HG02884 (cell line): ENCODE results near the gene GP9.
"Not testable (repeated sequence)": the region's sequence is repeated elsewhere in the genome, so short reads cannot be mapped to it uniquely, and the experiment has no call there.

ENCODE experiments used
- ATAC-seq: cut with Tn5 transposase; IDR thresholded peaks from one replicate; pipeline ENCODE4 v1.9.1; 2021; ENCODE audit warnings: mild to moderate bottlenecking, moderate library complexity; ENCODE audit not compliant: unreplicated experiment

The GP9 gene

DNA sequence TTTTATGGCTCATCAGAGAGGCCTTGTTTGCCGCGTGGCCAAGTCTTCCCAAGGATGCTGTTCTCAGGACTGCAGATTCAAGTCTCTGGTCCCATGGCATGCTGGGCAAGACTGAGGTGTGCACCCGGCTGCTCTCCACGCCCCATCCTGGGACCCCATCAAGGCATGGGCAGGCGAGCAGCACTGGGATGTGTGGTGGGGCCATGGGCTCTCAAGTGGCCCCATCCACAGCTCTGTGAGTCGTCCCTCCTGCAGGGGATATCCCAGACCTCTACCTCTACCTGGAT lies 13.1 kb upstream of the GP9 start:
- no peak for ATAC-seq

- no peak for ATAC-seq
Measured at GRCh38 chr3:129050556-129051295, 9.9 kb upstream of the GP9 start.

DNA sequence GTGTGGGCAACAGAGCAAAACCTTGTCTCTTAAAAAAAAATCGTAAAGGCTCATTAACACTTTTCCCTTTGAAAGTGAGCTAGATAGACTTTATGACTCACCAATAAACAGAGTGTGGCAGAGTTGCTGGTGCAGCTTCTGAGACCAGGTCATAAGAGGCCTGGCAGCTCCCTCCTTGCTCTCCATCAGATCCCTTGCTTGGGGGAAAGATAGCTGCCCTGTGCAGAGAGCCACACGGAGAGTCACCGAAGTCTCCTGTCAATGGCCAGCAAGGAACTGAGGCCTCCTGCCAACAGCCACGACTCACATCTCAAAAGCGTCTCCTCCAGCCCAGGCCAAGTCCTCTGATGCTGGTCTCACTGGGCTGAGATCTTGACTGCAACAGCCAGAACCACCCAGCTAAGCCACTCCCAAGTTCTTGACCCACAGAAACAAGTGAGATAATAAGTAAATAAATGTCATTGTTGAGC lies 8.7 kb upstream of the GP9 start:
- ATAC-seq, result no peak

DNA sequence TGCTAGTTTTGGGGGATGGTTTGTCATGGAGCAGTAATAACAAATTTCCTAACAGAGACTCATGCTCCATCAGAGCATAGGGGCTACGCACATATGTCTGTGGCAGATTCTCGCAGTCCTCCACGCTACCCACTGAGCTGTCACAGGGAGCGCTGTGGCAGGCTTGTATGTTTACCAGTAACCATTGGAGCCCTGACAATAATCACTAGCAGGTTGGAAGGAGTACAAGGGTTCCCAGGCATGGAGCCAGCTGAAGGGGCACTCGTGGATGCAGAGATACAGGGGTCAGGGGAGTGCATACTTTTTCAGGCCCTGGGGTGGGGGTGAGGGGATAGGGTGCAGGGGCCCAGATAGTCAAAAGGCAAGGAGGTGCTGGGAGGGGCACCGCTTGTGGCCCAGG lies 7.9 kb upstream of the GP9 start:
- no peak for ATAC-seq

DNA sequence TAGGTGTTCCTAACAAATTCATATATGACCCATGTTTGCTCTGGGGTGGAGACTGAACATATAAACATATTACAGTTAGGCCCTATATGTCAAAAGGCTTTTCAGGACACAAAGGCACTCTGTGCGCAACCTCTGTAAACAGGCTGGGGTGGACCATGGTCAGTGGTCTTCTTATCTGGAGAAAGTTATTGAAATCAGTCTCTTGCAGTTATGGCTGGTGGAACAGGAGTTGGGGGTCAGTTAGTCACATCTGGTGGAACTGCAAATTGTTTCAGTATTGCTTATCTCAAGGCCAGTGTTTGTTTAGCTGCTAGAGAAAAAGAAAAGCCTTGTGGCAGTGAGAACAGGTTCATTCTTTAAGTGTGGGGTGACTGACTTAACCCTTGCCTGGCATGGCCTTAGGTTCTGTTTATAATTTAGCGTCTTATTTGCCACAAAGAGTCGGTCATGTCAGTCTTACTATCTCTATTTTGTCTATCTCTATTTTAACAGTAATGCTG lies 5.9 kb upstream of the GP9 start:
- ATAC-seq, result no peak

GRCh38 chr3:129056451-129057173 lies 4.0 kb upstream of the GP9 start:
- ATAC-seq, result no peak

DNA sequence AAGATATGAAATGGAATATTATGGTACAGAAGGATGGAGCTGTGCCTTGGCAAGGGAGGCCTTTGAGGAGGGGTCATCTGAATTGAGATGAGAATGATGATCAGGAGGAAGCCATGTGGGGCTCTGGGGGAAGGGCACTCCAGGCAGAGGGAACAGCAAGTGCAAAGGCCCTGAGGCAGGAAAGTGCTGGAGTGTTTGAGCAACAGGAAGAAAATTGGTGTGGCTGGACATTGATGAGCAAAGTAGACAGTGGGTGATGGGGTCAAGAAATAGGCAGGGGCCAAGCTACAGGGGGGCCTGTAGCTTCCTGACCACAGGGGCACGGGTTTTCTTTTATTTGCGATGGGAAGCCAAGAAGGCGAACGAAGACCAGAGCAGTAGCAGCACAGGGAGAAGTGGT lies 3.3 kb upstream of the GP9 start:
- ATAC-seq, result no peak

GRCh38 chr3:129058441-129059200 lies 2.0 kb upstream of the GP9 start:
- peak; percentile 50 for ATAC-seq

- no peak for ATAC-seq
Measured at GRCh38 chr3:129059311-129059958, 1.1 kb upstream of the GP9 start.

GRCh38 chr3:129061023-129061887 lies 676 bp downstream of the GP9 start:
- no peak for ATAC-seq

GRCh38 chr3:129061888-129062834 lies 1.6 kb downstream of the GP9 start:
- ATAC-seq, result no peak

GRCh38 chr3:129063091-129063640 lies 2.6 kb downstream of the GP9 start:
- no peak for ATAC-seq

DNA sequence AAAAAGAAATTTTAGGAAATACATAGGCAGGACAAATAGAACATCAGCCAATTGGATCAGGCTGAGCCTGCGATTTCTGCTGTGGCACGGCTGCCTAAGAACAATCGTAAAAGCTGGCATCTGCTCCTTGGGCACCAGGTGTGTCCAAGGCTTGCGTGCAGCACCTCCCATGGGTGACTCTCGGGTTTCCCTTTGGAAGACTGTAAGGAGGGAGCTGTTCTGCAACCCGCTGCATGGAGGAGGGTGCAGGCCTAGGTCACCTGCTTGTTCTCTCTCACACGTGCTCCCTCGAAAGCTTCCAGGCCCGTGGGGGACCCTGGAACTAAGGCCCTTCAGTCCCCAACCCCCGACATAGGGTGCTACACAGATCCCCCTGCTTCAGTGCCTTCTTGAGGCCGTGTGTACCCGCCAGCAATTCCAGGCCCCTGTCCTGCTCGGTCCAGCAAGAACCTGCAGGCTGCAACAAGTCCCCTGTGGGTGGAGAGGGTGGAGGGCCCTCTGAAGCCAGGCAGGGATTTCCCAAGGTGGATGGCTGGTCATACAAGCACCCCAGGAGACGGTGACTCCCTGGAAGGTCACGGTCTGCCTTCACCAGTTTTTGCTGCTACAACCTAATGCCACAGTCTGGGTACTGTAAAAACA lies 3.4 kb downstream of the GP9 start:
- no peak for ATAC-seq

- ATAC-seq, result no peak
Measured at GRCh38 chr3:129065016-129065719, 4.6 kb downstream of the GP9 start.

- no peak for ATAC-seq
Measured at GRCh38 chr3:129065720-129066073, 5.1 kb downstream of the GP9 start.

- ATAC-seq, result not testable (repeated sequence)
Measured at GRCh38 chr3:129067719-129068118, 7.1 kb downstream of the GP9 start.

- ATAC-seq, result no peak
Measured at GRCh38 chr3:129068291-129068886, 7.8 kb downstream of the GP9 start.
